Measurements from ENCODE around the gene SYT15. TPM values are rescaled to one million over a fixed set of nuclear protein-coding genes. Genes with fewer than 3 reads are reported as not detected.

Gene SYT15
- polyA plus RNA-seq, 1 of the 3 experiments (the other 2 are of a cell fraction), result 0.07 TPM

DNA sequence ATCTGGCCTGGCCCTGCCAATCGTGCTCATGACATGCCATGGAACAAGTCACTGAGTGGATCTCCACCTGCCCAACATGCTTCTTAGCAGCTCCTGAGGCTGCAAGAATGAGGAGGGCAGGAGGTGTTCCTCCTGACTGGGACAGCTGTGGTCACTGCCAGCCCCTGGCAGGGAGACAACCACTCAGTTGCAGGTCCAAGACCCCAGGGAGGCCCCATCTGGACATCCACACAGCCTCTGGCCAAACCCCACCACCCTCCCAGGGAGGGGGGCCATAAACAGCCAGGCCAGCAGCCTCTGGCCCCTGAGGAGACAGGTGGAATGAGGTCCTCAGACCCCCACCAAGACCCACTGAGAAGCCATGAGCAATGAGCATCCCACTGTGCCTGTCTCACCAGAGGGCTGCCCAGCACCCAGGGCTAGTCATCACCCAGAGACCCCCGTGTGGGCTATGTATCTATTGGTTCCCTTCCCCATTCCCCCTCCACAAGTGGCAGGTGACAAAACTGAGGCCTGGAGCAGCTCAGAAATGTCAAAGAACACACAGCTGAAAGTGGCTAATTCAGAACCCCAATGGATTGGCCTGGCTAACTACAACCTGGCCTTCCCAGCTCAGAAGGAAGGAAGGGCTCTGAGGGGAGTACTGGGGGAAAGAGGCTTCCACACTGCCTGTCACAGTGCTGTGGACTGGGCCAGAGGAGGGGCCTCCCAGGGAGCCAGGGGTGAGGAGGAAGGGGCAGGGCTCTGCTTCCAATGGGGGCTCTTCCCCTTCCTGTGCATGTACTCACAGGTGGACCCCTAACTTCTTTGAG, 25.5 kb upstream of the SYT15 start:
- CTCF ChIA-PET, result interaction anchor here (1.0 to 1.6 kb wide), 3 partner anchors 8 to 324 kb away, joined by 3 to 5 read pairs (median 3); no protein-coding TSS in a partner anchor
- Histone ChIP-seq H3K27me3 (ENCODE audit: insufficient read depth) (peaks cover 15% of the 10 kb centered on the region; the same call in 1 of the 2 replicates), H4K20me1 (ENCODE audit: insufficient read depth) (no peaks in the 10 kb centered on the region), H3K36me3 (replicated peaks in 1 of 2; ENCODE audit: control insufficient read depth in 1 of 2, insufficient read depth in 2 of 2, low read length in 1 of 2) (no peaks in the 10 kb centered on the region), H3K27ac (ENCODE audit: low read depth in 2 of 2, low read length in 1 of 2) (no peak overlapping the region), H3F3A (replicated peaks; ENCODE audit: insufficient read depth) (no peaks in the 10 kb centered on the region), H3K9ac (no peak overlapping the region), H3K4me1 (ENCODE audit: control insufficient read depth in 1 of 2, insufficient read depth in 2 of 2, low read depth in 1 of 2, low read length in 1 of 2) (peaks cover 0 to 3% of the 10 kb centered on the region in 2 experiments; a peak in 1 of 4 replicates), H3K79me2 (ENCODE audit: insufficient read depth) (no peaks in the 10 kb centered on the region), H3K4me2 (no peak overlapping the region), H3K9me3 (no peaks in the 10 kb centered on the region), H3K4me3 (ENCODE audit: low read depth in 2 of 2, low read length in 1 of 2) (no peak overlapping the region), H3K9me2 (no peaks in the 10 kb centered on the region), H2AFZ (ENCODE audit: low read depth) (no peak overlapping the region)
- TF ChIP-seq RFX5 (IDR thresholded peaks at IDR 0.05; ENCODE audit: low read length) (no peak), RCOR1 (IDR thresholded peaks at IDR 0.05; ENCODE audit: low read length) (no peak), RXRA (IDR thresholded peaks at IDR 0.05; ENCODE audit: borderline replicate concordance, low read depth) (no peak), JUND (IDR thresholded peaks at IDR 0.05) (no peak), NRF1 (IDR thresholded peaks at IDR 0.05; ENCODE audit: low read depth, low read length) (no peak), MEF2A (IDR thresholded peaks at IDR 0.05; ENCODE audit: borderline replicate concordance, low read depth) (no peak), POLR2AphosphoS5 (IDR thresholded peaks at IDR 0.05; ENCODE audit: low read depth, low read length) (no peak), GATA2 (CRISPR knock-in tag; IDR thresholded peaks at IDR 0.05) (no peak)
- TF ChIP-seq, protein P1, sequence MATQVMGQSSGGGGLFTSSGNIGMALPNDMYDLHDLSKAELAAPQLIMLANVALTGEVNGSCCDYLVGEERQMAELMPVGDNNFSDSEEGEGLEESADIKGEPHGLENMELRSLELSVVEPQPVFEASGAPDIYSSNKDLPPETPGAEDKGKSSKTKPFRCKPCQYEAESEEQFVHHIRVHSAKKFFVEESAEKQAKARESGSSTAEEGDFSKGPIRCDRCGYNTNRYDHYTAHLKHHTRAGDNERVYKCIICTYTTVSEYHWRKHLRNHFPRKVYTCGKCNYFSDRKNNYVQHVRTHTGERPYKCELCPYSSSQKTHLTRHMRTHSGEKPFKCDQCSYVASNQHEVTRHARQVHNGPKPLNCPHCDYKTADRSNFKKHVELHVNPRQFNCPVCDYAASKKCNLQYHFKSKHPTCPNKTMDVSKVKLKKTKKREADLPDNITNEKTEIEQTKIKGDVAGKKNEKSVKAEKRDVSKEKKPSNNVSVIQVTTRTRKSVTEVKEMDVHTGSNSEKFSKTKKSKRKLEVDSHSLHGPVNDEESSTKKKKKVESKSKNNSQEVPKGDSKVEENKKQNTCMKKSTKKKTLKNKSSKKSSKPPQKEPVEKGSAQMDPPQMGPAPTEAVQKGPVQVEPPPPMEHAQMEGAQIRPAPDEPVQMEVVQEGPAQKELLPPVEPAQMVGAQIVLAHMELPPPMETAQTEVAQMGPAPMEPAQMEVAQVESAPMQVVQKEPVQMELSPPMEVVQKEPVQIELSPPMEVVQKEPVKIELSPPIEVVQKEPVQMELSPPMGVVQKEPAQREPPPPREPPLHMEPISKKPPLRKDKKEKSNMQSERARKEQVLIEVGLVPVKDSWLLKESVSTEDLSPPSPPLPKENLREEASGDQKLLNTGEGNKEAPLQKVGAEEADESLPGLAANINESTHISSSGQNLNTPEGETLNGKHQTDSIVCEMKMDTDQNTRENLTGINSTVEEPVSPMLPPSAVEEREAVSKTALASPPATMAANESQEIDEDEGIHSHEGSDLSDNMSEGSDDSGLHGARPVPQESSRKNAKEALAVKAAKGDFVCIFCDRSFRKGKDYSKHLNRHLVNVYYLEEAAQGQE (IDR thresholded peaks at IDR 0.05; ENCODE audit: low read depth, low read length), result no peak
- no peak for DNase-seq
- 24% methylated on average over 2 of the region's 2 CpGs for WGBS (ENCODE audit: low lambda C conversion rate)
- POLR2A ChIA-PET, result no interaction called here

DNA sequence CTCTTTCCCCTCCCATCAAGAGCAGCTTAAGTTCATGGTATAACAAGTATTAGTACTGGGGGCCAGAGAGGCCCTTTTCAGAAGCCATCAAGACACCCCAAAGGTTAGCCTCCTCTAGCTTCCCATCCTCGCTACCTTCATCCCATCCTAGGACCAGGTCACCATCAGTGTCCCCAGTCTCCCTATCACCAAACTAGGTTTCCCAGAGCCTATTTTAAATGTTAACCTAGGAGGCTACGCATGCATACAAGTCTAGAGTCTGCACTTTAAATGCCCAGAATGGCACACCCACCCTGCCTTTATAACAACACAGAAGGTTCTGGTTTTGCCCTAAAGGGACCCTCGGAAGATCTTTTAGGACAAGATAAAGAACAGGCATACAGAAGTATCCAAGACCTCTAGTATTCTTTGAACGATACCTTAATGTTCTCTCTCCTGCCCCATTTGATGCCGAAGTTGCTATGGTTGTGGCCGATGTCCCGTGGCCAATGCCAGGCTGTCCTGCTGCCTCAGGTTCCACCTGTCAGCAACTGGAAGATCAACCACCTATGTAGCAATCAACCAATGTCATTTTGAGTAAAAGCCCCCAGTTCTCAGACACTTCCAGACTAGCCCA, 24.7 kb upstream of the SYT15 start:
- H3K27ac ChIP-seq (ENCODE audit: low read depth in 2 of 2, low read length in 1 of 2), result no peak overlapping the region
- 77% methylated on average over 7 of the region's 7 CpGs for WGBS (ENCODE audit: low lambda C conversion rate)
- no peaks in the 10 kb centered on the region for H4K20me1 ChIP-seq (ENCODE audit: insufficient read depth)
- ChIA-PET POLR2A (no interaction called here), CTCF (interaction anchor here (1.5 to 1.6 kb wide), 2 partner anchors 14 to 325 kb away, joined by 3 to 5 read pairs; no protein-coding TSS in a partner anchor)
- no peaks in the 10 kb centered on the region for H3K9me2 ChIP-seq
- H2AFZ ChIP-seq (ENCODE audit: low read depth), result no peak overlapping the region
- no peak overlapping the region for H3K4me3 ChIP-seq (ENCODE audit: low read depth in 2 of 2, low read length in 1 of 2)
- no peak overlapping the region for H3K9ac ChIP-seq
- H3F3A ChIP-seq (replicated peaks; ENCODE audit: insufficient read depth), result no peaks in the 10 kb centered on the region
- H3K4me2 ChIP-seq, result no peak overlapping the region
- H3K79me2 ChIP-seq (ENCODE audit: insufficient read depth), result no peaks in the 10 kb centered on the region
- TF ChIP-seq YY1 (IDR thresholded peaks at IDR 0.05; ENCODE audit: low read depth) (no peak), NRF1 (IDR thresholded peaks at IDR 0.05; ENCODE audit: low read depth, low read length) (no peak)
- H3K36me3 ChIP-seq (replicated peaks in 1 of 2; ENCODE audit: control insufficient read depth in 1 of 2, insufficient read depth in 2 of 2, low read length in 1 of 2), result no peaks in the 10 kb centered on the region
- H3K27me3 ChIP-seq (ENCODE audit: insufficient read depth), result peaks cover 19% of the 10 kb centered on the region; the same call in 1 of the 2 replicates
- peaks cover 0 to 3% of the 10 kb centered on the region in 2 experiments; a peak in 1 of 4 replicates for H3K4me1 ChIP-seq (ENCODE audit: control insufficient read depth in 1 of 2, insufficient read depth in 2 of 2, low read depth in 1 of 2, low read length in 1 of 2)
- DNase-seq, result no peak
- no peaks in the 10 kb centered on the region for H3K9me3 ChIP-seq
